AML-193 (cell line): ENCODE data around the gene RHBDL3.

Experiments
- DNase-seq, 2 experiments: peaks; one replicate each; lab custom pipeline; 2025; lab: John Stamatoyannopoulos, UW

RHBDL3 gene

GRCh38 chr17:32266389-32267301, 1.0 kb downstream of the RHBDL3 start:
- DNase-seq, result no peak

GRCh38 chr17:32267690-32268205, 2.1 kb downstream of the RHBDL3 start:
- DNase-seq, result no peak

GRCh38 chr17:32268734-32269288, 3.2 kb downstream of the RHBDL3 start:
- DNase-seq, result no peak

- DNase-seq, result no peak
These were observed 3.7 kb downstream of the RHBDL3 start for GRCh38 chr17:32269377-32269776.

- DNase-seq, result no peak
These were observed 6.2 kb downstream of the RHBDL3 start for GRCh38 chr17:32271844-32272243.

- no peak for DNase-seq
These were observed 8.5 kb downstream of the RHBDL3 start for GRCh38 chr17:32274101-32274500.

GRCh38 chr17:32274643-32275042, 9.0 kb downstream of the RHBDL3 start:
- DNase-seq, result no peak

- no peak for DNase-seq
These were observed 9.7 kb downstream of the RHBDL3 start for GRCh38 chr17:32275060-32276042.

- peak; percentile 25 to 39 for DNase-seq
These were observed 10.6 kb downstream of the RHBDL3 start for GRCh38 chr17:32276171-32276601.

- DNase-seq, result no peak
These were observed 11.7 kb downstream of the RHBDL3 start for GRCh38 chr17:32277284-32277683.

- DNase-seq, result no peak
These were observed 13.2 kb downstream of the RHBDL3 start for GRCh38 chr17:32278815-32279214.

- no peak for DNase-seq
These were observed 14.5 kb downstream of the RHBDL3 start for GRCh38 chr17:32279891-32280716.

GRCh38 chr17:32281011-32281451, 15.4 kb downstream of the RHBDL3 start:
- no peak for DNase-seq

- no peak for DNase-seq
These were observed 18.1 kb downstream of the RHBDL3 start for GRCh38 chr17:32283745-32284201.

GRCh38 chr17:32285306-32285705, 19.7 kb downstream of the RHBDL3 start:
- DNase-seq, result no peak

GRCh38 chr17:32285746-32286517, 20.3 kb downstream of the RHBDL3 start:
- DNase-seq, result no peak

- DNase-seq, result no peak
These were observed 20.9 kb downstream of the RHBDL3 start for GRCh38 chr17:32286518-32286900.

- no peak for DNase-seq
These were observed 22.3 kb downstream of the RHBDL3 start for GRCh38 chr17:32287804-32288511.

GRCh38 chr17:32288615-32289014, 23.0 kb downstream of the RHBDL3 start:
- peak; percentile 23 to 50 for DNase-seq
